AG08396 (cell line): ENCODE data around the gene LMO4.
A peak's percentile ranks its signal among the peaks of the same experiment; 100 is the strongest.

Experiments
- DNase-seq: peaks from one replicate; pipeline ENCODE4 v3.0.0; 2012; ENCODE audit warnings: low spot score, mixed read lengths

LMO4 gene

GRCh38 chr1:87328272-87329050 is at the start of gene LMO4:
TSS of gene LMO4 (plus strand) at chr1:87328880. CDS start at chr1:87332016, 3,136 bp downstream.
- DNase-seq: peak; percentile 94

- no peak for DNase-seq
Measured at GRCh38 chr1:87279536-87279875, 49.2 kb upstream of the LMO4 start.

DNA sequence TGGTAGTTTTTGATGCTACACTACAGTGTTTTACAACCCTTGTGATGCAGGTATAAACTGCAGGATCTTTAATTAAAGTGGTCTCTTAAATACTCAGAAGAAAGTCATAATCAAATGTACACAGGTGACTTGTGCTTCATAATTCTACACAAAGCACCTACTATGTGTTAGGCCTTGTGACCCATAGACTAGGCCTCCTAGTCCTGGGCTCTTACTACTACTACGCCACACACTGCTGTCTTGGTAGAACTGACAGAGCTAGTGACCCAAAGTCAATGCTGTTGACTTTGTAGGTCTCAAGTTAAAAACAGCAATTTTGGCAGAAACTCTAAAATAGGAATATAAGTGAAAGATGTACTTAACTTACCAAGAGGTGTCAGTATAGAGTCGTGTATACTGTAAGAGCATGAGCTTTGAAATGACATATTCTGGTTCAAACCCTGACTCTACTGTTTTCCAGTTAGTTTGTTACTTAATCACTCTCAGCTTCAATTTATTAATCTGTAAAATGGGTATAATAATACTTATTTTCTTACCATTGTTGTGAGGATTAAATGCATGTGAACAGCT is 48.6 kb upstream of the LMO4 start:
- no peak for DNase-seq

DNA sequence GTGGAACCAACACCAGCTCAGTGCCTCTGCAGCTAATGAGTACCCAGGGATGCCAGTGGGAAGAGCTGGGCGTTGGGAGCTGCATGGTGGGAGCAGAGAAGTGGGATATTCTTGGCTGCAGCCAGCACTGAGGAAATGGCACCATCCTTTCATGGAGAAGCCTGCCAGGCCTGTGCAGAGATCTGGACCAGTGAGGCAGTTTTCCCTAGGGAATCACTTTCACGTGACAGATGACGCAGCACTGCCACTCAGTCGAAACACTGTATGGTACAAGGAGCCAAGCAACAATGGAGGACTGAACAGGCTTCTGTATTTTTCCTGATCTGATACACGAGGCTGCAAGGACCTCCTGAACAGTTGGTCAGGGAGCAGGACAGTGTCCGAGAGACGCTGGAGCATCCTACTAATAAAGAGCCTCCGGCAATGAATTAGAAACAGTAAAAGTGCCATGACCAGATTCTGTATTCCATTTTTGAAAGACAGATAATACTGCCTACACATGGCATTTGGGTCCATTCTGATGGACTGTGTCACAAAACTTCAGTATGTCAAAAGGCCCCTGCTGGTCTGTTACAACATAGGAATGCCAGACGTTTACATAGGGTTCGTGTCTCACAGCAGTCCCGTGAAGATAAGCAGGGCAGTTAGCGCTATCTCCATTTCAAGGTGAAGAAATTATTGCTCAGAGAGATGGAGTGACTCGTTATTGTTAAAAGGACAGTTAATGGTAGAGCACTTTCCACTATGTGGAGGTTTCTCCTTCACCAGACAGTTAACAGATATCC is 44.0 kb upstream of the LMO4 start:
- no peak for DNase-seq

GRCh38 chr1:87291107-87291506 is 37.6 kb upstream of the LMO4 start:
- DNase-seq: peak; percentile 27

- DNase-seq: peak; percentile 34
Measured at GRCh38 chr1:87292684-87293493, 35.8 kb upstream of the LMO4 start.

DNA sequence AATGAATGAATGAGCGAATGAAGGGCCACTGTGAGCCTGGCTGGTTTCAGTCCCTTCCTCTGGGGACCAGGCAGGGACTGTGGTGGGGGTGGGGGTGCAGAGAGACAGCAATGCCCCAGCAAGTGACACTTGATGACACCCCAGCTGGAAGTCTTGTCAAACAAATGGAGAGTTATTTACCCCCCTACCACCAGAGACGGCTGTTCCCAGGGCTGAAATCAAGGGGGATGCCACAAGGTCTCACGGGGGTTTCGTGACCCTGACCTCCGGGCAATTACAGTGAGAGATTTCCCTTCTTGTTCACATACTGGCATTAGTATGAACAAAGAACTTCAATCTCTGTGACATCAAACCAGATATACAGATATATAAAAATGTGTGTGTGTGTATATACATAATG is 34.0 kb upstream of the LMO4 start:
- no peak for DNase-seq

DNA sequence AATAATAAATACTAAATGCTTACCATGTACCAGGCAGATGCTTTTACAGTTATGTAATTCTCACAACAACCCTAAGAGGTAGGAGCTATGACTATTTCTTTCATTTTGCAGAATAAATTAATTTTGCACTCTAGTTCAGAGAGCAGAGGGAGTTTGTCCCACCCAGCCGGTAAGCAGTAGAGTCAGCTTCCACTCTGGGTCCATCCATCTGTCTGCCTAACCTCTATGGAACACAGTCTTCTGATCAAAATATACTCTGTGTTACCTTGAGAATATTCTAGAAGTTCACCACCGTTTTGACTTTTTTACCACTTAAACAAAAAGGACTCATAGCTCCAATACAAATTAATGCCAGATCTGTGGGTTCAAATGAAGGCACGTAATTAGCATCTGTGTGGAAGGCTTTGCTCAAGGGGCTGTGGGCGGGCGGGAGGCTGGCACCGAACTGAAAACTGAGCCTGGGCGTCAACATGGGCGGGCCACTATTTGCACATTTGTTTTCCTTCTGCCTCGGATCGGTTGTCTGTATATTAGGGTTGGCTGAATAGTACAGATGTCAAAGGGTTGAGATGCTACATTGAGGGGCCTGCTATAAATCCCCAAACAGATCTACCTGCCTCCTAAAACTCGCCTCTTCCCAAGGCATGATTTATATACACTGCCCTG is 33.1 kb upstream of the LMO4 start:
- DNase-seq: no peak

- DNase-seq: no peak
Measured at GRCh38 chr1:87296206-87296605, 32.5 kb upstream of the LMO4 start.

GRCh38 chr1:87299661-87300060 is 29.0 kb upstream of the LMO4 start:
- DNase-seq: no peak

DNA sequence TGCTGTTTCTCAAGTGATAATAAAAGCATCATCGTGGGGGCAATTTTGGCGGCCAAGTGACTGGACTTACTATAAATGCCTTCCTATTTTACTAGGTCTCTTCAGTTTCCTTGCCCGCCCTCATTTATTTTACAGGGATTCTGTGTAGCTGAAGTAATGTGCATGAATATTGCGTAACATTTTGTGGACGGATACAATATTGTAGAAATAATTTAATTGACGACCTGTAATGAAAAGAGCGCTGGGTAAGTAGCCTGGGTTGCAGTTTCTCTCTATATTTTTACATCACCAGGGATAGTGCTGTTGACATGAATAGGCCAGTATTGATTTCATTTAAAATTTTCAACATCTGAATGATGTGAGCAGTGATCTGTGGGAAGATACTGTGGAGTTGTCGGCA is 28.1 kb upstream of the LMO4 start:
- DNase-seq: no peak

DNA sequence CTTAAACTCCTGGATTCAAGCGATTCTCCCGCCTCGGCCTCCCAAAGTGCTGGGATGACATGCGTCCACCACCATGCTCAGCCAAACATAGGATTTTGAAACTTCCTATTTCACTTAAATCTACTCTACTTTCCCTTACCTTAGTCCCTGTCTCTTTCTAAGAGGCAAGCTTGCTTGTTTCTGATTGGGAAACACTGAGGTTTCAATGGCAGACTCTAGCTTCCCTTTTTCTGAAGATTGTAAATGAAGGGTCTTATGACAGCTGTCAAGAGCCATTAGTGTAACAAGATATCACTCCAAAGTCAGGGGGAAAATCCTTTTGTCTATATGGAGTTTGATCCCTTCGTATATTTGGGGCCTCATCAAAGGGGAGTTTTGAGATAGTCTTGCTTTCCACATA is 23.5 kb upstream of the LMO4 start:
- no peak for DNase-seq

GRCh38 chr1:87305762-87306161 is 22.9 kb upstream of the LMO4 start:
- no peak for DNase-seq

- DNase-seq: no peak
Measured at GRCh38 chr1:87307306-87307705, 21.4 kb upstream of the LMO4 start.

- no peak for DNase-seq
Measured at GRCh38 chr1:87307931-87308330, 20.7 kb upstream of the LMO4 start.

DNA sequence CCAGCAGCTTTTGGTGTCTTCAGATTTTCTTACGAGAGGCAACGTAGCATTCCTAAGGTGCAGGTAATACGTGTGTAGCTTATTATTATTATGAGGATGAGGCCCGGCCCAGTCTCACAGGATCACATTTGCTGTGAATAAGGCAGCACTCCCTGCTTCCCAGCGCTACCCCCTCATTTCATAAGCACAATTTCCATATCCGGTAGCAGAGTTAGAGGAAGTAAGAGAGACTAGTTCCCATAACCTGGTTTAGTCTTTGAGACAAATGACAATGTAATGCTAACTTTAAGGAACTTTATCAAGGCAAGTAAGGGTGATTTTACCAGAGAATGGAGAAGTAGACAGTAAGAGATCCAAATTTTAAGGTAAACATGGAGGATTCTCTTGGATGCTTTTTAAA is 14.6 kb upstream of the LMO4 start:
- DNase-seq: no peak

- DNase-seq: no peak
Measured at GRCh38 chr1:87318056-87318650, 10.5 kb upstream of the LMO4 start.

- DNase-seq: no peak
Measured at GRCh38 chr1:87318806-87319205, 9.9 kb upstream of the LMO4 start.

DNA sequence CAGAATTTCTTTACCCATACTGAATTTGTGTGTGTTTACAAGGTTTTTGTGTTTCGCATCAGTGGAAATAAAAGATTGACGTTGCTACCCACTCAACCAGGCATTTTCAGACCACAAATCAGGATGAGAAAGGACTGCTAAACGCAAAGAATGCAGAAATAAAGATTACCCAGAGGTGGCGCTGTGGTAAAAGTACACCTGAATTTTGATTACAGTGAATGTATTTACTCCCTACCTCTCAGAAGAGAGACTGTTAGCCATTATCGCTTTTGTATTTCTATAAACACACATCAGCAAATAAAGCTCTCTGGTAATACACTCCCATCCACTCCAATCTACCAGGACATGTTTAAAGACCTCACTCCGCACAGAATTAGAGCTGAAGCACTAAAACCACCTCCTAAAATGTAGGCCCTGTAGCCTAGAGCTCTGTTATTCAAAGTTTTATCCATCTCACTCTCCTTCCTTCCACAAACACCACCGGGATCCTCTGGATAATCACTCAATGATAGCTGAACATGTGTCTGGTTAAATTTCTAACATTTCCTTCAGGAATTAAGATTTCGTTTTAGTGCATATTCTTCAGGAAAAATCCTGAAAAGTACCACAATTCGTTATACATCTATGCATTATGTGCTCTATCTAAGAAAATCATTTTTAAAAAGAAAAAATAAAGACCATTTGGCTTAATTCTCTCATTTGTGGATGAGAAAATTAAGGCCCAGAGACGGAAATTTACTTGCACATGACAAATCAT is 2.5 kb upstream of the LMO4 start:
- DNase-seq: no peak

DNA sequence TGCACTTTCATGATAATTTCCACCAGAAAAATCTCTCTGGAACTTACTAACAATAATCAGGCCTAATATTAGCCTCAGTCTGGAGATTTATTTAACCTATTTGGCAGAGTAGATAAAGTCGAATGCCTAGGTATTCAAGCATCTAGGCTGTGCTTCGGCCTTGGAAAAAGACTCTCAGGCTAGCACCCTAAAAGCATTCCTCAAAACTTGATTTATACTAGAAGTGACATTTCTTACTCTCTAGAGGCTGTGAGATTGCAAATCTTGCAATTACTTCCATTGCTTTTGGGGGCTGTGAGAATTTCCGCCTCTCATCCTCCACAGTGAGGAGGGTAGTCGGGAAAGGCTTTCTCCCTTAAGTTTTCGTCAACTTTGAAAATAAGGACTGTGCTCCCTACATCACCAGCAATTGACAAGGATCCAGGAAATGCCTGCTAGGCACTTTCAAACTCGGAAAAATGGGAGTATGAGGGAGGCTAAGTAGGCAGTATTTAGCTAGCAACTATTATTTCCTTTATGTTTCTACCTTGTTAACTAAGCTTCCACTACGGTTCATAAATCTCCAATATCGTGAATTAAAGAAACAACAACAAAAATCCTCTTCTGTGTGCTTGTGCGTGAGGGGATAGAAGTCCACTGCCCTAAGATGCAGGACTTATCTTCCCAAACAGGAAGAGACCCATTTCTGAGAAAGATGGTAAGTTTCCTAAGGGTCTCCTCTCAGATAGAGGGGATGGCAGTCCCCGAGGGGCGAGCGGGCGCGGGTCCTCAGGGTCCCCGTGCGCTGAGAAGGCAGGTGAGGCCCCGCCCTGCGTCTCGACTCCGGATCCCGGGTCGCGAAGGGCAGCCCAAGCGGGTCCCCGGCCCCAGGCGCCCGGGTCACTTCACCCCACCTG is 1.1 kb upstream of the LMO4 start:
- DNase-seq: no peak
